ENCODE data around the gene NAP1L5. TPM values are rescaled to one million over a fixed set of nuclear protein-coding genes. Genes with fewer than 3 reads are reported as not detected.

Gene NAP1L5
- total and polyA plus RNA-seq, 9 of the 15 experiments (the other 6 are each of a cell fraction or from before 2014, with no cell fraction given) = 2.4 to 10.6 (median 7.0) TPM

- Histone ChIP-seq H3K4me2 (ENCODE audit: insufficient read depth, low read length) (no peak overlapping the region), H3K4me3 (no peak overlapping the region), H3K27ac (ENCODE audit: extremely low read depth, low read depth, low read length) (no peak overlapping the region), H3K9me3 (replicated peaks; ENCODE audit: control insufficient read depth, insufficient read depth, low read depth, low read length) (no peaks in the 10 kb centered on the region), H4K20me1 (replicated peaks; ENCODE audit: control insufficient read depth, insufficient read depth, low read length) (no peaks in the 10 kb centered on the region), H3K27me3 (ENCODE audit: control insufficient read depth in 2 of 2, insufficient read depth in 2 of 2, low read length in 2 of 2) (no peaks in the 10 kb centered on the region), H3K79me2 (ENCODE audit: control insufficient read depth, insufficient read depth, low read length) (no peaks in the 10 kb centered on the region), H3K9ac (ENCODE audit: insufficient read depth in 1 of 2, low read depth in 2 of 2, low read length in 2 of 2) (no peak overlapping the region), H3K36me3 (ENCODE audit: control insufficient read depth, insufficient read depth, low read length) (no peaks in the 10 kb centered on the region), H3K4me1 (replicated peaks in 1 of 2; ENCODE audit: control insufficient read depth in 2 of 2, insufficient read depth in 2 of 2, low read length in 2 of 2) (no peaks in the 10 kb centered on the region), H2AFZ (ENCODE audit: low read depth, low read length) (no peak overlapping the region), H3K9me1 (ENCODE audit: control insufficient read depth, insufficient read depth, low read length) (no peaks in the 10 kb centered on the region)
- DNase-seq (ENCODE audit: extremely low read depth in 1 of 4, low spot score in 3 of 4) (no peak), FAIRE-seq (peak; percentile 6), ATAC-seq (no peak)
- WGBS (ENCODE audit: insufficient coverage, low coverage, missing lambda C conversion rate) = 35% methylated on average over 7 of the region's 7 CpGs
- ChIA-PET CTCF (ENCODE audit: low intra/inter-chr PET ratio) (no interaction called here), POLR2A (interaction anchor here (0.6 to 1.0 kb wide), 2 partner anchors 11 to 350 kb away, joined by 3 to 4 read pairs; no protein-coding TSS in a partner anchor)
- BruUV-seq (replicated peaks) = no TSS peak
- intact Hi-C loops (cut with micrococcal nuclease) (no loop called here), in situ Hi-C loops (cut with MboI) (no loop called here)
- TF ChIP-seq ZNF316 (IDR thresholded peaks at IDR 0.05) = peak; percentile 59; the same call in 1 of the 2 replicates
- peak; percentile 20; the same call in 1 of the 2 replicates for TF ChIP-seq C11orf30 (IDR thresholded peaks at IDR 0.05; ENCODE audit: low read depth)
- no peak for TF ChIP-seq GTF2A2 (tag; IDR thresholded peaks at IDR 0.05)
These were observed 37.0 kb downstream of the NAP1L5 start for GRCh38 chr4:88660446-88661294.

GRCh38 chr4:88659890-88660208, 37.8 kb downstream of the NAP1L5 start:
- FAIRE-seq = no peak
- Histone ChIP-seq H2AFZ (ENCODE audit: low read depth, low read length) (no peak overlapping the region), H3K4me2 (ENCODE audit: insufficient read depth, low read length) (no peak overlapping the region), H3K4me3 (no peak overlapping the region), H3K27ac (ENCODE audit: extremely low read depth, low read depth, low read length) (no peak overlapping the region), H3K36me3 (ENCODE audit: control insufficient read depth, insufficient read depth, low read length) (no peaks in the 10 kb centered on the region), H4K20me1 (replicated peaks; ENCODE audit: control insufficient read depth, insufficient read depth, low read length) (no peaks in the 10 kb centered on the region), H3K27me3 (ENCODE audit: control insufficient read depth in 2 of 2, insufficient read depth in 2 of 2, low read length in 2 of 2) (no peaks in the 10 kb centered on the region), H3K9me3 (replicated peaks; ENCODE audit: control insufficient read depth, insufficient read depth, low read depth, low read length) (no peaks in the 10 kb centered on the region), H3K4me1 (replicated peaks in 1 of 2; ENCODE audit: control insufficient read depth in 2 of 2, insufficient read depth in 2 of 2, low read length in 2 of 2) (no peaks in the 10 kb centered on the region), H3K9me1 (ENCODE audit: control insufficient read depth, insufficient read depth, low read length) (no peaks in the 10 kb centered on the region), H3K79me2 (ENCODE audit: control insufficient read depth, insufficient read depth, low read length) (no peaks in the 10 kb centered on the region), H3K9ac (ENCODE audit: insufficient read depth in 1 of 2, low read depth in 2 of 2, low read length in 2 of 2) (no peak overlapping the region)
- DNase-seq (ENCODE audit: extremely low read depth in 1 of 4, low spot score in 3 of 4) = no peak
- POLR2A ChIA-PET = no interaction called here
- TF ChIP-seq HDGF (IDR thresholded peaks at IDR 0.05) (no peak), ZNF3 (CRISPR knock-in tag; IDR thresholded peaks at IDR 0.05) (no peak)
- CTCF ChIA-PET (ENCODE audit: low intra/inter-chr PET ratio) = interaction anchor here (0.8 to 1.5 kb wide), 4 partner anchors 120 to 625 kb away, joined by 3 to 8 read pairs (median 4); no protein-coding TSS in a partner anchor
- no peak for ATAC-seq
- no TSS peak for BruUV-seq (replicated peaks)
- intact Hi-C loops (cut with micrococcal nuclease) (loop anchor here (1.0 kb wide), 1 partner anchor 121 kb away; no protein-coding TSS in a partner anchor), in situ Hi-C loops (cut with MboI) (loop anchor here (5.0 kb wide), 1 partner anchor 123 kb away; no protein-coding TSS in a partner anchor)

Measured in K562 (cell line).